HG03064 (cell line): Measurements from ENCODE around the gene TMEM245.
"Not testable (repeated sequence)": the region's sequence is repeated elsewhere in the genome, so short reads cannot be mapped to it uniquely, and the experiment has no call there.

ENCODE experiments used
- ATAC-seq: cut with Tn5 transposase; IDR thresholded peaks from one replicate; pipeline ENCODE4 v1.9.1; 2021; ENCODE audit warnings: low read depth; ENCODE audit not compliant: unreplicated experiment

Gene TMEM245

GRCh38 chr9:109134167-109134578 is 14.4 kb upstream of the TMEM245 start:
- ATAC-seq = no peak

- no peak for ATAC-seq
These were observed 13.8 kb upstream of the TMEM245 start for GRCh38 chr9:109133533-109133932.

- no peak for ATAC-seq
These were observed 12.8 kb upstream of the TMEM245 start for GRCh38 chr9:109132567-109133021.

- no peak for ATAC-seq
These were observed 9.9 kb upstream of the TMEM245 start for GRCh38 chr9:109129470-109130197.

- not testable (repeated sequence) for ATAC-seq
These were observed 6.9 kb upstream of the TMEM245 start for GRCh38 chr9:109126671-109127070.

GRCh38 chr9:109124121-109124520 is 4.4 kb upstream of the TMEM245 start:
- no peak for ATAC-seq

- ATAC-seq = peak; percentile 29
These were observed 3.2 kb upstream of the TMEM245 start for GRCh38 chr9:109122726-109123621.

- no peak for ATAC-seq
These were observed 1.6 kb upstream of the TMEM245 start for GRCh38 chr9:109121232-109121796.

GRCh38 chr9:109120204-109120789 is 550 bp upstream of the TMEM245 start:
- no peak for ATAC-seq

- ATAC-seq = no peak
These were observed 824 bp downstream of the TMEM245 start for GRCh38 chr9:109118808-109119438.

GRCh38 chr9:109117856-109118807 is 1.6 kb downstream of the TMEM245 start:
- no peak for ATAC-seq

GRCh38 chr9:109115931-109116526 is 3.7 kb downstream of the TMEM245 start:
- no peak for ATAC-seq

- no peak for ATAC-seq
These were observed 5.1 kb downstream of the TMEM245 start for GRCh38 chr9:109114670-109115069.

GRCh38 chr9:109113892-109114609 is 5.7 kb downstream of the TMEM245 start:
- no peak for ATAC-seq

- no peak for ATAC-seq
These were observed 6.5 kb downstream of the TMEM245 start for GRCh38 chr9:109113254-109113653.

- peak; percentile 80 for ATAC-seq
These were observed 9.3 kb downstream of the TMEM245 start for GRCh38 chr9:109110329-109111021.

- no peak for ATAC-seq
These were observed 9.8 kb downstream of the TMEM245 start for GRCh38 chr9:109109967-109110328.

GRCh38 chr9:109108318-109108717 is 11.4 kb downstream of the TMEM245 start:
- no peak for ATAC-seq
